DMS53 treated with DMSO at 0.1 percent for 48 hours (cell line): ENCODE measurements around the gene INTS11.
A peak's percentile ranks its signal among the peaks of the same experiment; 100 is the strongest.
"Not testable (repeated sequence)": the region's sequence is repeated elsewhere in the genome, so short reads cannot be mapped to it uniquely, and the experiment has no call there.

ENCODE experiments used
- DNase-seq: peaks from one replicate; lab custom pipeline; 2025; ENCODE audit not compliant: unreplicated experiment; lab: John Stamatoyannopoulos, UW

Gene INTS11

GRCh38 chr1:1331068-1331965, 6.9 kb upstream of the INTS11 start, which contains the start of gene TAS1R3:
Gene TAS1R3, plus strand, starts transcription at chr1:1331280. Its CDS starts 66 bp downstream, at chr1:1331346.
- peak; percentile 46 for DNase-seq

DNA sequence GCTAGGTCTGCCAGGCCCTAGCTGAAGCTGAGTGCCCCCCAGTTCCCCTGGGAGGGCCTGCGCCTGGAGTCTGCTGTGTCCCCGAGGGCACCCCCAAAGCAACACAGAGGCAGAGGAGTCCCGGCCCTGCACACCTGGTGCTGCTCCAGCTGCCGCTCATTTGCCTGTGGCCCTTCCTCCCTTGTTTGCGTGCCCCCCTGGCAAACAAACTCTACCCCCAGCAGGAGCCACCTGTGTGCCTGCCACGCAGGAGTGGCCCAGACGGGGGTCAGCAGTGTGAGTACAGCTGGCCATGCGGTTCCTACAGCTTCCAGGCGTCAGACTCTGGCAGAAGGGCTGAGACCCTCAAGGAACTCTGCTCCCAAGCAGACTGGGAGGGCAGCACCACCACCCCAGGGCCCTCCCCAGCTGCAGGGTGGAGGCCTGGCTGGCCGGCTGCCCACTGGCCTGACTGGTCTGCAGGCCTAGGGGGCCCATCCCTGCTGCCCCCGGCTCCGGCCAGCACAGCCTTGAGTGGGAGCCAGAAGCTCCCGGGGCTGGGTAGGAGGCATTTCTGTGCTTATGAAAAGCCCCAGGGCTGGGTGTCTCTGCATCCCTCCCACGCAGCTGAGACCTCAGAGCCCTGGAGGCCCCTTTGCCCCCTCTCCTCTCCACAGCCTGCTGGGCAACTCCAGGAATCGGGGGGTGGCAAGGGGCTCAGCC, 6.1 kb upstream of the INTS11 start:
- DNase-seq = no peak

- DNase-seq = no peak
Observed at GRCh38 chr1:1329304-1330210, 5.1 kb upstream of the INTS11 start.

DNA sequence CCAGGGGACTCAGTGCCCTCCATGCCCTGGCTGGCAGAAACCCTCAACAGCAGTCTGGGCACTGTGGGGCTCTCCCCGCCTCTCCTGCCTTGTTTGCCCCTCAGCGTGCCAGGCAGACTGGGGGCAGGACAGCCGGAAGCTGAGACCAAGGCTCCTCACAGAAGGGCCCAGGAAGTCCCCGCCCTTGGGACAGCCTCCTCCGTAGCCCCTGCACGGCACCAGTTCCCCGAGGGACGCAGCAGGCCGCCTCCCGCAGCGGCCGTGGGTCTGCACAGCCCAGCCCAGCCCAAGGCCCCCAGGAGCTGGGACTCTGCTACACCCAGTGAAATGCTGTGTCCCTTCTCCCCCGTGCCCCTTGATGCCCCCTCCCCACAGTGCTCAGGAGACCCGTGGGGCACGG, 3.8 kb upstream of the INTS11 start:
- no peak for DNase-seq

DNA sequence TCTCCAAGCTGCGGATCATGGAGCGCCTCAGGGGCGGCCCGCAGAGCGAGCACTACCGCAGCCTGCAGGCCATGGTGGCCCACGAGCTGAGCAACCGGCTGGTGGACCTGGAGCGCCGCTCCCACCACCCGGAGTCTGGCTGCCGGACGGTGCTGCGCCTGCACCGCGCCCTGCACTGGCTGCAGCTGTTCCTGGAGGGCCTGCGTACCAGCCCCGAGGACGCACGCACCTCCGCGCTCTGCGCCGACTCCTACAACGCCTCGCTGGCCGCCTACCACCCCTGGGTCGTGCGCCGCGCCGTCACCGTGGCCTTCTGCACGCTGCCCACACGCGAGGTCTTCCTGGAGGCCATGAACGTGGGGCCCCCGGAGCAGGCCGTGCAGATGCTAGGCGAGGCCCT, 2.8 kb upstream of the INTS11 start:
- DNase-seq = no peak

GRCh38 chr1:1326075-1326605, 1.7 kb upstream of the INTS11 start:
- DNase-seq = no peak

DNA sequence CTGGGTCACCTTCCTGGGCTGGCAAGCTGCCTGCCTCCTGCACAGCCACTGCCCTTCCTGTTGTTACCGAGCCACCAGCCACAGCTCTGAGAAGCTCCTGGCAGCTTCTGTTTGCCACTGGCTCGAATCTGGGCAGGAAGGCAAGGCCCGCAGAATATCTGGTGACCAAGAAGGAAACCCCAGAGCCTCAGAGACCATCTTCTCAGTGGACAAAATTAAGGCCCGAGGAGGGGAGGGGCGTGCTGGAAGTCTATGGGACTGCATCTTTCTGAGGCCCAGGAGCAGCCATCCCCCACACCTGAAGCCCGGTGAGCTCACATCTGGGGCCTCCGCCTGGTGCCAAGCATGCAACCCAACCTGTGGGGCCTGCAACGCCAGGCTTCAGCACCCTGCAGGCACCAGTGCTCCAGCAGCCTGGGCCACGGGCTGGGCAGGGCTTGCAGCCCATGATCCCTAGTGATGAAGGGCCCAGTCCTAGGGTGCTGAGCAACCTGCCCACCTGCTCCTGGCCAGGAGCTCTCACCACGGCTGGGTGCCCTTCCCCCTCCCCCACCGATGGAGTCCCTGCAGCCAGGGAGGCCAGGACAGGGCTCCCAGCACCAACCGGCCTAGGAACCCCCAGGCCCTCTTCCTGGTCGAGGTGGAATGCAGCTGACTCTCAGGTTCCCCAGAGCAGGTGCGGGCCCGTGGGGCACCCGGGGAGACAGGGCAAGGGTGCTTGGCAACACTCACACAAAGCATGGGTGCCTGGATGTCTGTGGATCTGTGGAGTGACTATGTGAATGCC, 1.0 kb upstream of the INTS11 start:
- no peak for DNase-seq

DNA sequence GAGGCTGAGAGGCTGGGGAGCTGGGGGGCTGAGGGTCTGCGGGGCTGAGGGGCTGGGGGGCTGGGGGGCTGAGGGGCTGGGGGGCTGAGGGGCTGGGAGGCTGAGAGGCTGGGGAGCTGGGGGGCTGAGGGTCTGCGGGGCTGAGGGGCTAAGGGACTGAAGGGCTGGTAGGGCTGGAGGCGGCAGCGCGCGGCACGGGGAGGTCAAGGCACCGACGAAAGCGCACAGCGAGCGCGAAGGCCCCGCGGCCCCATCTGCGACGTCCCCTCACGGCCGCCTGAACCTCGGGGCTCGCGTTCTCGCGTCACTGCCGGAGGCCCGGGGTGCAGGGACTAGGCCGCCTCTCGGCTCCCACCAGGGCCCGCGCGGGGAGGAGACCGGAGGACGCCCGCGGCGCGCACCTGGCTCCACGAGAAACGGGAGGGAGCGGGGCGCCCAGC, 356 bp downstream of the INTS11 start:
- no peak for DNase-seq

DNA sequence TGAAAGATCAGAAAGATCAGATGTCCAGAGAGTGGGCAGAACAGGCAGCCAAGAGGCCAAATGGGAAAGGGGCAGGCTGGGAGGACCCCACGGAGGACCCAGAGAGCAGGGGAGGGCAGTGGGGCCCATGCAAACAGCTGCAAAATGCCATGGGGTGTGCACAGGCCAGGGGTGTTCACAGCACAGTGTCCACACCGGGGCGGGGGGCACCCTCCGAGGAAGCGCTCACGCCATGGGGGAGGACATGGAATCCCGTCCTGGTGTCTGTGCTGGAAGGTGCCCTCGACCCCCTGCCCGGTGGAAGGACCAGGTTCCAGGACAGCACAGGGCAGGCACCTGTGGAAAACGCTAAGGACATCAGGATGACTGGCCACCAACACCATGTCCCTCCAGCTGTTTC, 1.5 kb downstream of the INTS11 start:
- DNase-seq = no peak

- DNase-seq = no peak
Observed at GRCh38 chr1:1322418-1322817, 2.0 kb downstream of the INTS11 start.

DNA sequence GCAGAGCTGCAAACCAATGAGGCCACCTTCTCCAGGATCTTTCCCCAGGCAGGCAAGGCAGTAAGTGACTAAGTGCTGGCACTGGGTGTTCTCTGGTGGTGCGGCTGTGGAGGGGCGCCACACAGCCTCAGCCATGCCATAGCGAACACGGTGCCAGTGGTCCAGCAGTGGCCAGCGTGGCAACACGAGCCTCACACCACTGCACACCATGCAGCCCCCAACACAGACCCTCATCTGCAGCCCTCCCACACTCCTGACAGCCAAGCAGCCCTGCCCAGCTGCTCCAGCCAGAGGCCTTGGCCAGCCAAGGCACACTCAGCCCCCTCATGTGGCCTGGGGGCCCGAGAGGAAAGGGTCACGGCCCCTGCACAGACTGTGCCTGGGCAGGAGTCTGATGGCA, 3.0 kb downstream of the INTS11 start:
- no peak for DNase-seq

GRCh38 chr1:1320666-1321448, 3.6 kb downstream of the INTS11 start:
- no peak for DNase-seq

GRCh38 chr1:1319646-1319941, 4.9 kb downstream of the INTS11 start:
- no peak for DNase-seq

DNA sequence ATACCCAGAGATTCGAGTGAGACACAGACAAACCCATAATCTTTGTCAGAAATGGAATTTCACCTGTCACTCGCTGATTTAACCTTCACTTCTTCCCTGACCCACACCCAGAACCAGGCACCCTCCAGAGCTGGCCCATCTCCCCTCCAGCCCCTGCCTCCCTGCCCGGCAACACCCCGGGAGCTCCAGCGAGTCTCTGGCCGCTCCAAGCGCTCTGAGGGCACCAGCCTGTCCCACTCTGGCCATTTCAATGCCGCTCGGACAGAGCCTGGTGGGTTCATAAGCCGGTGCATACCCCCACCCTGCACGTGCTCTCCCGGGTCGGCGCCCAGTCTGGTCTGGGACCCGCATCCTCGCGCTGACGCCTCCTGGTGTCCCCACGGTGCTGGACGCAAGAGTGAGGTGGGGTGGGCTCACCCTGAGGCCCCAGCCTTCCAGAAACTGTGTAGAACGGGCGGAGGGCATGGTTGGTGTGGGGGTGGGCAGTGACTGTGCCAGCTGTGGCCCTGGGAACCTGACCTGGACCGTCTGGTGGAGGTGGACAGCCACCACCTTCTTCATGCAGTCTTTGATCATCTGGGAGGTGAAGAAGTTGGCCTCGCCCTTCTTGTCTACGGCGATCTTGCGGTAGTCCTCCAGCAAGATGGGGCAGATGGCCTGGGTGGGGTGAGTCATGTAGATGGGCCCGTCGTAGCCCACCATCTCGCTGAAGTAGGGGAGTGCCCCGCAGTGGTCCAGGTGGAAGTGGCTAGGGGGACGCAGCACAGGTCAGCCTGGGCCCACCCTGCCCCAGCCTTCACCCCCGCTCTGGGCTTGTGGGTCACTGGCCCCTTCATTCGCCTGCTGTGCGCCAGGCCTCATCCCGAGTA, 5.4 kb downstream of the INTS11 start:
- DNase-seq = no peak

DNA sequence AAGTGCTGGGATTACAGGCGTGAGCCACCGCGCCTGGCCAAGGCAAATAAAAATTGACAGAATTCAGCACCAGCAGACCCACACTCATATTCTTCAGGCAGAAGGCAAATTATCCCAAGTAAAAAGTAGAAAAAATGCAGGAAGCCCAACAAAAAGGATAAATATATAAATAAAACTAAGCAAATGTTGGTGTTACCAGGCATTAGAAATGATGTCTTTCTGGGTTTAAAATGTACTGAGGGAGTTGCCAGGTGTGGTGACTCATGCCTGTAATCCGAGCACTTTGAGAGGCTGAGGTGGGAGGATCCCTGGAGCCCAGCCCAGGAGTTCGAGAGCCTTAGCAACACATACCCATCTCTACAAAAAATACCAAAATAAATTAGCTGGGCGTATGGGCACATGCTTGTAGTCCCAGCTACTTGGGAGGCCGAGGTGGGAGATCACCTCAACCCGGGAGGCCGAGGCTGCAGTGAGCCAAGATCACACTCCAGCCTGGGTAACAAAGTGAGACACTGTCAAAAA, 6.3 kb downstream of the INTS11 start:
- peak; percentile 83 for DNase-seq

- no peak for DNase-seq
Observed at GRCh38 chr1:1317420-1317819, 7.0 kb downstream of the INTS11 start.

DNA sequence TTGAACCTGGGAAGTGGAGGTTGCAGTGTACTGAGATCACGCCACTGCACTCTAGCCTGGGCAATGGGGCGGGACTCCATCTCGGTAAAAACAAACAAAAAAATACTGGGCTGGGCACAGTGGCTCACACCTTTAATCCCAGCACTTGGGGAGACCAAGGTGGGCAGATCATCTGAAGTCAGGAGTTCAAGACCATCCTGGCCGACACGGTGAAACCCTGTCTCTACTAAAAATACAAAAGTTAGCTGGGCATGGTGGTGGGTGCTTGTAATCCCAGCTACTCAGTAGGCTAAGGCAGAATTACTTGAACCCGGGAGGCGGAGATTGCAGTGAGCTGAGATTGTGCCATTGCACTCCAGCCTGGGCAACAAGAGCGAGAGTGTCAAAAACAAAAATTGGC, 8.3 kb downstream of the INTS11 start:
- not testable (repeated sequence) for DNase-seq

DNA sequence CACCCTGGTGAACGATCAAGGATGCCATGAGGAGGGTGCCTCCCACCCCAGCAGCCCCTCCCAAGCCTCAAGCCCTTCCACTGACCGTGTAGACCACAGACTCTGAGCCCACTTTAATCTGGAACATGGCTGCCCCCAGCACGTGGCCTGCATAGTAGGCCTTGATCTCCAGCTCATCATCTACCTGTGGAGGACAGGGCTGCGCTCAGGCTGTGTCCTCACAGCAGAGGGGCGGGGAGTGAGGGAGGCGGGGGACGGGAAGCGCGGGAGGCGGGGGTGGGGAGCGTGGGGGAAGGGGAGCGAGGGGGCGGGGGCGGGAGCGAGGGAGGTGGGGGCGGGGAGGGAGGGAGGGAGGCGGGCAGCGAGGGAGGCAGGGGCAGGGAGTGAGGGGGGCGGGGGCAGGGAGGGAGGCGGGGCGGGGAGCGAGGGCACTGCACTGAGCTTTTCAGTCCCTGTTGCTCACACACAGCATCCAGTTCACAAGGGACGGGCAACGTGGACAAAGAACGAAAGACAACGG, 9.0 kb downstream of the INTS11 start:
- no peak for DNase-seq
